HTERT RPE-1 (cell line): ENCODE results near the gene FLG.
"Not testable (repeated sequence)": the region's sequence is repeated elsewhere in the genome, so short reads cannot be mapped to it uniquely, and the experiment has no call there.

ENCODE experiments used
- in situ Hi-C: fragments of 300-500 bp; cut with MboI; formaldehyde crosslinking; loops from 4 replicates; pipeline ENCODE4 v1.14.3; 2020; ENCODE audit warnings: low sequenced_read_pairs

FLG gene

GRCh38 chr1:152325111-152325510 is at the start of gene FLG:
TSS of gene FLG (minus strand) at chr1:152325239. CDS start at chr1:152315456, 9,783 bp downstream.
- in situ Hi-C loops: no loop called here

- in situ Hi-C loops: no loop called here
Observed at GRCh38 chr1:152374451-152374850, 49.4 kb upstream of the FLG start.

- in situ Hi-C loops: no loop called here
Observed at GRCh38 chr1:152372672-152373071, 47.6 kb upstream of the FLG start.

GRCh38 chr1:152367436-152367835 is 42.4 kb upstream of the FLG start:
- in situ Hi-C loops: no loop called here

GRCh38 chr1:152359906-152360305 is 34.9 kb upstream of the FLG start, which contains the start of gene FLG2:
TSS of gene FLG2 (minus strand) at chr1:152360006. CDS start at chr1:152358884, 1,122 bp downstream.
- in situ Hi-C loops: no loop called here

- in situ Hi-C loops: no loop called here
Observed at GRCh38 chr1:152356736-152357135, 31.7 kb upstream of the FLG start.

GRCh38 chr1:152349611-152350010 is 24.6 kb upstream of the FLG start:
- in situ Hi-C loops: no loop called here

- in situ Hi-C loops: no loop called here
Observed at GRCh38 chr1:152348447-152348846, 23.4 kb upstream of the FLG start.

- in situ Hi-C loops: no loop called here
Observed at GRCh38 chr1:152347116-152347728, 22.2 kb upstream of the FLG start.

GRCh38 chr1:152344438-152344837 is 19.4 kb upstream of the FLG start:
- in situ Hi-C loops: no loop called here

- in situ Hi-C loops: no loop called here
Observed at GRCh38 chr1:152343006-152343405, 18.0 kb upstream of the FLG start.

GRCh38 chr1:152335399-152335798 is 10.4 kb upstream of the FLG start:
- in situ Hi-C loops: no loop called here

GRCh38 chr1:152328801-152329391 is 3.9 kb upstream of the FLG start:
- in situ Hi-C loops: no loop called here

GRCh38 chr1:152313970-152314369 is 11.1 kb downstream of the FLG start:
- in situ Hi-C loops: no loop called here

- in situ Hi-C loops: no loop called here
Observed at GRCh38 chr1:152313319-152313801, 11.7 kb downstream of the FLG start.

GRCh38 chr1:152312169-152312568 is 12.9 kb downstream of the FLG start:
- in situ Hi-C loops: not testable (repeated sequence)

- in situ Hi-C loops: no loop called here
Observed at GRCh38 chr1:152309955-152310354, 15.1 kb downstream of the FLG start.

GRCh38 chr1:152309320-152309901 is 15.6 kb downstream of the FLG start:
- in situ Hi-C loops: not testable (repeated sequence)

- in situ Hi-C loops: not testable (repeated sequence)
Observed at GRCh38 chr1:152308758-152309157, 16.3 kb downstream of the FLG start.

- in situ Hi-C loops: not testable (repeated sequence)
Observed at GRCh38 chr1:152307970-152308369, 17.1 kb downstream of the FLG start.

GRCh38 chr1:152306123-152306522 is 18.9 kb downstream of the FLG start:
- in situ Hi-C loops: not testable (repeated sequence)

- in situ Hi-C loops: not testable (repeated sequence)
Observed at GRCh38 chr1:152304773-152305172, 20.3 kb downstream of the FLG start.
